GM12878 (cell line): ENCODE results near the gene RNF175. TPM values are rescaled to one million over a fixed set of nuclear protein-coding genes. Genes with fewer than 3 reads are reported as not detected.

ENCODE experiments used
- ATAC-seq: fragments of 200-7000 bp; cut with Tn5 transposase; 3 replicates; pipeline ENCODE4 v1.9.1; 2020; ENCODE audit warnings: mild to moderate bottlenecking, moderate library complexity
- BruUV-seq: library from RNA; stranded (reverse); fragments of 400-500 nt; replicated peaks from 2 replicates; lab custom pipeline; 2021; lab: Mats Ljungman, UMichigan
- CTCF ChIA-PET: fragments of 300-600 bp; sonication (Branson Sonifier 250); formaldehyde crosslinking; extraction: SDS; loops from one replicate; lab custom pipeline; 2021; ENCODE audit warnings: inconsistent platforms; lab: Yijun Ruan, JAX
- POLR2A ChIA-PET: fragments of 350-600 bp; formaldehyde crosslinking; extraction: SDS; loops from one replicate; lab custom pipeline; 2021; ENCODE audit warnings: inconsistent platforms; lab: Charles Lee
- RAD21 ChIA-PET: fragments of 300-600 bp; sonication (Branson Sonifier 250); formaldehyde crosslinking; loops from one replicate; lab custom pipeline; 2023; ENCODE audit warnings: antibody characterized with exemption; ENCODE audit not compliant: unreplicated experiment; lab: Charles Lee
- SMC1A ChIA-PET: fragments of 300-600 bp; sonication (Branson Sonifier 250); formaldehyde crosslinking; loops from one replicate; lab custom pipeline; 2023; ENCODE audit not compliant: unreplicated experiment, uncharacterized antibody; lab: Charles Lee
- DNase-seq: peaks from one replicate; pipeline ENCODE4 v3.0.0-alpha.2; 2011; ENCODE audit warnings: low read depth, low spot score
- FAIRE-seq: peaks from 3 replicates; lab custom pipeline; 2011; peaks lifted over from hg19 to GRCh38; lab: Jason Lieb, UNC
- H2AFZ ChIP-seq: 2 replicates; pipeline ENCODE4 v1.6.0; 2011; ENCODE audit warnings: low read depth, low read length, control low read depth; ENCODE audit not compliant: control insufficient read depth
- H3K27ac ChIP-seq: 2 replicates; pipeline ENCODE4 v1.5.1; 2011; ENCODE audit warnings: control low read depth; ENCODE audit not compliant: control insufficient read depth, insufficient read depth
- H3K27me3 ChIP-seq, 2 experiments: replicated peaks in 1 of 2; 2 replicates each; pipeline versions ENCODE4 v1.6.0 to v1.6.1; 2011; ENCODE audit warnings: low read length in 1 of 2; ENCODE audit not compliant: control insufficient read depth in 2 of 2, insufficient read depth in 2 of 2
- H3K36me3 ChIP-seq, 2 experiments: 2 replicates each; pipeline ENCODE4 v1.5.1; 2011; ENCODE audit warnings: low read length in 1 of 2; ENCODE audit not compliant: control insufficient read depth in 2 of 2, insufficient read depth in 2 of 2
- H3K4me1 ChIP-seq: 2 replicates; pipeline ENCODE4 v1.6.1; 2011; ENCODE audit warnings: mild to moderate bottlenecking, low read length, moderate library complexity, mixed read lengths; ENCODE audit not compliant: control insufficient read depth, insufficient read depth
- H3K4me2 ChIP-seq: 2 replicates; pipeline ENCODE4 v1.6.0; 2011; ENCODE audit warnings: control low read depth; ENCODE audit not compliant: control insufficient read depth, insufficient read depth
- H3K4me3 ChIP-seq: fragments of 200-600 bp; sonication (generic); 2 replicates; pipeline ENCODE4 v1.5.1; 2016
- H3K79me2 ChIP-seq: 2 replicates; pipeline ENCODE4 v1.6.0; 2011; ENCODE audit warnings: low read length; ENCODE audit not compliant: control insufficient read depth, insufficient read depth
- H3K9ac ChIP-seq: 2 replicates; pipeline ENCODE4 v1.8.0; 2011; ENCODE audit warnings: low read length, control low read depth, mixed read lengths; ENCODE audit not compliant: control insufficient read depth, insufficient read depth
- H3K9me3 ChIP-seq: replicated peaks from 3 replicates; pipeline ENCODE4 v1.5.1; 2011; ENCODE audit warnings: mild to moderate bottlenecking, low read length; ENCODE audit not compliant: control insufficient read depth, insufficient read depth
- H4K20me1 ChIP-seq: 2 replicates; pipeline ENCODE4 v1.6.0; 2011; ENCODE audit not compliant: control insufficient read depth, insufficient read depth
- ATF7 ChIP-seq: fragments of 450-650 bp; IDR thresholded peaks from 2 replicates; pipeline ENCODE4 v1.6.1; 2016; ENCODE audit warnings: low read depth, mild to moderate bottlenecking
- BACH1 ChIP-seq: fragments of 450-650 bp; IDR thresholded peaks from 2 replicates; pipeline ENCODE4 v1.6.1; 2017; ENCODE audit warnings: mild to moderate bottlenecking, borderline replicate concordance
- CHD2 ChIP-seq: IDR thresholded peaks from 2 replicates; pipeline ENCODE4 v1.6.1; 2011; ENCODE audit warnings: low read depth, low read length, improper control_type of control experiment, borderline replicate concordance
- CHD4 ChIP-seq: fragments of 200-600 bp; sonication (generic); IDR thresholded peaks from 2 replicates; pipeline ENCODE4 v1.6.1; 2016; ENCODE audit warnings: mild to moderate bottlenecking
- CREB1 ChIP-seq: IDR thresholded peaks from 2 replicates; pipeline ENCODE4 v1.6.1; 2012; ENCODE audit warnings: low read depth, mild to moderate bottlenecking, inconsistent platforms
- IKZF1 ChIP-seq: fragments of 450-650 bp; conservative IDR thresholded peaks from 2 replicates; pipeline ENCODE4 v1.6.1; 2017; ENCODE audit warnings: antibody characterized with exemption, mild to moderate bottlenecking
- KAT2A ChIP-seq: conservative IDR thresholded peaks from 2 replicates; pipeline ENCODE4 v1.6.1; 2011; ENCODE audit warnings: low read depth, low read length; ENCODE audit not compliant: control insufficient read depth
- MEF2B ChIP-seq: fragments of 450-650 bp; IDR thresholded peaks from 2 replicates; pipeline ENCODE4 v1.6.1; 2018; ENCODE audit warnings: mild to moderate bottlenecking, moderate library complexity; ENCODE audit not compliant: partially characterized antibody, poor library complexity, severe bottlenecking
- MLLT1 ChIP-seq: fragments of 450-650 bp; IDR thresholded peaks from 2 replicates; pipeline ENCODE4 v1.6.1; 2016; ENCODE audit warnings: mild to moderate bottlenecking
- POLR2AphosphoS2 ChIP-seq: IDR thresholded peaks from 2 replicates; pipeline ENCODE4 v1.6.1; 2011; ENCODE audit warnings: low read depth, mild to moderate bottlenecking, low read length, improper control_type of control experiment, moderate library complexity
- REST ChIP-seq: IDR thresholded peaks from 2 replicates; pipeline ENCODE4 v1.6.1; 2012; ENCODE audit warnings: mild to moderate bottlenecking, low read depth, low read length
- TCF12 ChIP-seq: IDR thresholded peaks from 2 replicates; pipeline ENCODE4 v1.6.1; 2011; ENCODE audit warnings: low read depth, mild to moderate bottlenecking, low read length
- TCF7 ChIP-seq: IDR thresholded peaks from 2 replicates; pipeline ENCODE4 v1.6.1; 2014; ENCODE audit warnings: antibody characterized with exemption, borderline replicate concordance
- ZBED1 ChIP-seq: IDR thresholded peaks from 2 replicates; pipeline ENCODE4 v1.6.1; 2016; ENCODE audit warnings: borderline replicate concordance
- WGBS: methylation state at CpG from one replicate; pipeline ENCODE4 v1.1.6; 2016; ENCODE audit warnings: low lambda C conversion rate; ENCODE audit not compliant: insufficient replicate concordance, insufficient coverage; ENCODE audit errors: missing lambda C conversion rate; 5-methylcytosine and 5-hydroxymethylcytosine counted together
- in situ Hi-C: fragments of 300-500 bp; cut with MboI; formaldehyde crosslinking; loops from 9 replicates; pipeline ENCODE4 v1.14.3; 2018; ENCODE audit warnings: mixed read lengths
- intact Hi-C: fragments of 100-400 bp; cut with micrococcal nuclease; formaldehyde crosslinking; loops from one replicate; pipeline ENCODE4 v1.14.2; 2022; ENCODE audit not compliant: unreplicated experiment
- polyA plus RNA-seq, 11 experiments: library from polyadenylated mRNA; depleted of rRNA in 4 of 11; unstranded in 6 of 11; stranded (reverse) in 5 of 11; fragments of >200 nt; fragmentation: Nextera tagmentation in 4 of 11; fragmentation: Illumina TruSeq in 1 of 11; extraction: Ambion mirVana in 4 of 11; extraction: Trizol in 1 of 11; gene quantifications; 1 replicate in 1 of 11; 2 replicates in 10 of 11; pipeline versions ENCODE4 v1.2.1 to v1.2.3, GENCODE V29; 2011 to 2016; ENCODE audit warnings: inconsistent platforms in 2 of 11, missing spikeins in 2 of 11, low read depth in 1 of 11
- total RNA-seq, 4 experiments: library from RNA; depleted of rRNA in 3 of 4; stranded (reverse); fragments of >200 nt in 3 of 4; fragmentation: Illumina TruSeq in 1 of 4; extraction: Trizol in 1 of 4; gene quantifications; 2 replicates each; pipeline versions ENCODE4 v1.2.1 to v1.2.3, GENCODE V29; 2013 to 2021

Gene RNF175
- total and polyA plus RNA-seq, 10 of the 15 experiments (the other 5 are each of a cell fraction or from before 2014, with no cell fraction given) = not detected

- Histone ChIP-seq H3K9me3 (no peaks in the 10 kb centered on the region), H3K4me1 (no peaks in the 10 kb centered on the region), H4K20me1 (no peaks in the 10 kb centered on the region), H3K79me2 (no peaks in the 10 kb centered on the region), H3K27me3 (no peaks in the 10 kb centered on the region), H2AFZ (no peak overlapping the region), H3K36me3 (no peaks in the 10 kb centered on the region), H3K9ac (no peak overlapping the region), H3K27ac (no peak overlapping the region), H3K4me2 (no peak overlapping the region), H3K4me3 (no peak overlapping the region)
- ChIA-PET CTCF (interaction anchor here (0.5 to 0.6 kb wide), 2 partner anchors 14 to 284 kb away, joined by 3 to 4 read pairs; no protein-coding TSS in a partner anchor), SMC1A (no interaction called here), RAD21 (interaction anchor here (0.7 kb wide), 1 partner anchor 83 kb away, joined by 3 read pairs; no protein-coding TSS in a partner anchor), POLR2A (no interaction called here)
- in situ Hi-C loops = no loop called here
- no TSS peak for BruUV-seq
- ATAC-seq = no peak
- no peak for DNase-seq
- FAIRE-seq = no peak
- WGBS = 0% methylated on average over 2 of the region's 2 CpGs
- TF ChIP-seq KAT2A (no peak), ZBED1 (no peak), TCF12 (no peak), CHD2 (no peak), CREB1 (no peak), REST (no peak), BACH1 (no peak), ATF7 (no peak), MLLT1 (no peak), TCF7 (no peak), IKZF1 (no peak), CHD4 (no peak), MEF2B (no peak), POLR2AphosphoS2 (no peak)
- intact Hi-C loops = no loop called here
Observed at GRCh38 chr4:153799694-153800074, 39.9 kb upstream of the RNF175 start.
